ENCODE data around the gene ABCA6.

Gene ABCA6

DNA sequence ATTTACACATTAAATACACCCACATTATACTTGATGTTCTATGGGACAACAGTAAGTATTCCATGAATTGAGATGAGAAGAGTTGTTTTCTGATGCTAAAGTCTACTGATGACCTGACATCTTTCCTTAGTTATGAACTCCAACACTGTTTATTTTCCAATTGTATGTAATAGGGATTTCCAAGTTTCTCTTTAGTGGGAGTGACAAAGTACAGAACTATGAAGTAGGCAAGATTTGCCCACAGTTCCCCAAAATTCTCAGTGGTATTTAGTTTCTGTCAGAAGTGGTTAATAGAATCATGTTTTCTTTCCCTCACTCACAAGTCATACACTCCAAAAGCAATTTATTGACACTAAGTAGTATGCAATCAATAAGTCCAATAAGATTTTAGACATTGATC lies 22.5 kb upstream of the ABCA6 start:
- TF ChIP-seq, protein P1, sequence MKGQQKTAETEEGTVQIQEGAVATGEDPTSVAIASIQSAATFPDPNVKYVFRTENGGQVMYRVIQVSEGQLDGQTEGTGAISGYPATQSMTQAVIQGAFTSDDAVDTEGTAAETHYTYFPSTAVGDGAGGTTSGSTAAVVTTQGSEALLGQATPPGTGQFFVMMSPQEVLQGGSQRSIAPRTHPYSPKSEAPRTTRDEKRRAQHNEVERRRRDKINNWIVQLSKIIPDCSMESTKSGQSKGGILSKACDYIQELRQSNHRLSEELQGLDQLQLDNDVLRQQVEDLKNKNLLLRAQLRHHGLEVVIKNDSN (IDR thresholded peaks at IDR 0.05), result no peak
- TF ChIP-seq NFIC (IDR thresholded peaks at IDR 0.05) (no peak), FOXM1 (IDR thresholded peaks at IDR 0.05; ENCODE audit: borderline replicate concordance, low read depth) (no peak), RAD21 (IDR thresholded peaks at IDR 0.05; ENCODE audit: low read depth) (no peak), TEAD4 (IDR thresholded peaks at IDR 0.05) (no peak), YY1 (IDR thresholded peaks at IDR 0.05; ENCODE audit: low read depth) (no peak), CREB1 (IDR thresholded peaks at IDR 0.05; ENCODE audit: low read depth) (no peak), TCF12 (IDR thresholded peaks at IDR 0.05; ENCODE audit: low read depth) (no peak), EGR1 (IDR thresholded peaks at IDR 0.05) (no peak), EP300 (IDR thresholded peaks at IDR 0.05; ENCODE audit: borderline replicate concordance) (no peak), CEBPB (IDR thresholded peaks at IDR 0.05) (no peak), ZBTB7A (IDR thresholded peaks at IDR 0.05; ENCODE audit: low read depth) (no peak), TAF1 (IDR thresholded peaks at IDR 0.05; ENCODE audit: low read depth) (no peak)
- TF ChIP-seq, protein P2, sequence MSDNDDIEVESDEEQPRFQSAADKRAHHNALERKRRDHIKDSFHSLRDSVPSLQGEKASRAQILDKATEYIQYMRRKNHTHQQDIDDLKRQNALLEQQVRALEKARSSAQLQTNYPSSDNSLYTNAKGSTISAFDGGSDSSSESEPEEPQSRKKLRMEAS (IDR thresholded peaks at IDR 0.05), result no peak
- TF ChIP-seq, protein P3, sequence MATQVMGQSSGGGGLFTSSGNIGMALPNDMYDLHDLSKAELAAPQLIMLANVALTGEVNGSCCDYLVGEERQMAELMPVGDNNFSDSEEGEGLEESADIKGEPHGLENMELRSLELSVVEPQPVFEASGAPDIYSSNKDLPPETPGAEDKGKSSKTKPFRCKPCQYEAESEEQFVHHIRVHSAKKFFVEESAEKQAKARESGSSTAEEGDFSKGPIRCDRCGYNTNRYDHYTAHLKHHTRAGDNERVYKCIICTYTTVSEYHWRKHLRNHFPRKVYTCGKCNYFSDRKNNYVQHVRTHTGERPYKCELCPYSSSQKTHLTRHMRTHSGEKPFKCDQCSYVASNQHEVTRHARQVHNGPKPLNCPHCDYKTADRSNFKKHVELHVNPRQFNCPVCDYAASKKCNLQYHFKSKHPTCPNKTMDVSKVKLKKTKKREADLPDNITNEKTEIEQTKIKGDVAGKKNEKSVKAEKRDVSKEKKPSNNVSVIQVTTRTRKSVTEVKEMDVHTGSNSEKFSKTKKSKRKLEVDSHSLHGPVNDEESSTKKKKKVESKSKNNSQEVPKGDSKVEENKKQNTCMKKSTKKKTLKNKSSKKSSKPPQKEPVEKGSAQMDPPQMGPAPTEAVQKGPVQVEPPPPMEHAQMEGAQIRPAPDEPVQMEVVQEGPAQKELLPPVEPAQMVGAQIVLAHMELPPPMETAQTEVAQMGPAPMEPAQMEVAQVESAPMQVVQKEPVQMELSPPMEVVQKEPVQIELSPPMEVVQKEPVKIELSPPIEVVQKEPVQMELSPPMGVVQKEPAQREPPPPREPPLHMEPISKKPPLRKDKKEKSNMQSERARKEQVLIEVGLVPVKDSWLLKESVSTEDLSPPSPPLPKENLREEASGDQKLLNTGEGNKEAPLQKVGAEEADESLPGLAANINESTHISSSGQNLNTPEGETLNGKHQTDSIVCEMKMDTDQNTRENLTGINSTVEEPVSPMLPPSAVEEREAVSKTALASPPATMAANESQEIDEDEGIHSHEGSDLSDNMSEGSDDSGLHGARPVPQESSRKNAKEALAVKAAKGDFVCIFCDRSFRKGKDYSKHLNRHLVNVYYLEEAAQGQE (IDR thresholded peaks at IDR 0.05; ENCODE audit: low read depth), result no peak

DNA sequence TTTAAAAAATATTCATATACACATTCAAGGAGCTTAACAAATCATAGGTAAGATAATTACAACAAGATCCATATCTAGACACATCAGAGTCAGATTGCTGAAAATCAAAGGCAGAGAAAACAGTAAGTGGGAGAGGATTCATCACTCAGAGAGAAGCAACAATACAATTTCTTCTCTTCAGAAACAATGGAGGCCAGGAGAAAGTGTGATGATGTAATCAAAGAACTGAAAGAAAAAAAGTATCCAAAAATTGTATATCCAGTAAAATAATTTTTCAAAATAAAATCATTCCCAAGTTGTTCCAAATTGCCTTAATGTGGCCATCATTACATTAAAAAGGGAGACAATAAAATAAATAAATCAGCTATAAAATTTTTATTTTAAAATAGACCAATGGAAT lies 17.7 kb upstream of the ABCA6 start:
- TF ChIP-seq TAF1 (IDR thresholded peaks at IDR 0.05; ENCODE audit: low read depth), result no peak
- no peak for TF ChIP-seq EP300 (IDR thresholded peaks at IDR 0.05; ENCODE audit: borderline replicate concordance)
- no peak for TF ChIP-seq ZBTB7A (IDR thresholded peaks at IDR 0.05; ENCODE audit: low read depth)
- TF ChIP-seq CREB1 (IDR thresholded peaks at IDR 0.05; ENCODE audit: low read depth), result no peak
- TF ChIP-seq, protein P1 (IDR thresholded peaks at IDR 0.05), result no peak
- TF ChIP-seq CEBPB (IDR thresholded peaks at IDR 0.05), result no peak
- no peak for TF ChIP-seq NFIC (IDR thresholded peaks at IDR 0.05)
- TF ChIP-seq EGR1 (IDR thresholded peaks at IDR 0.05), result no peak
- TF ChIP-seq, protein P2 (IDR thresholded peaks at IDR 0.05), result no peak
- no peak for TF ChIP-seq FOXM1 (IDR thresholded peaks at IDR 0.05; ENCODE audit: borderline replicate concordance, low read depth)
- TF ChIP-seq, protein P3 (IDR thresholded peaks at IDR 0.05; ENCODE audit: low read depth), result no peak
- no peak for TF ChIP-seq TEAD4 (IDR thresholded peaks at IDR 0.05)
- TF ChIP-seq RAD21 (IDR thresholded peaks at IDR 0.05; ENCODE audit: low read depth), result no peak
- TF ChIP-seq TCF12 (IDR thresholded peaks at IDR 0.05; ENCODE audit: low read depth), result no peak
- TF ChIP-seq YY1 (IDR thresholded peaks at IDR 0.05; ENCODE audit: low read depth), result no peak

DNA sequence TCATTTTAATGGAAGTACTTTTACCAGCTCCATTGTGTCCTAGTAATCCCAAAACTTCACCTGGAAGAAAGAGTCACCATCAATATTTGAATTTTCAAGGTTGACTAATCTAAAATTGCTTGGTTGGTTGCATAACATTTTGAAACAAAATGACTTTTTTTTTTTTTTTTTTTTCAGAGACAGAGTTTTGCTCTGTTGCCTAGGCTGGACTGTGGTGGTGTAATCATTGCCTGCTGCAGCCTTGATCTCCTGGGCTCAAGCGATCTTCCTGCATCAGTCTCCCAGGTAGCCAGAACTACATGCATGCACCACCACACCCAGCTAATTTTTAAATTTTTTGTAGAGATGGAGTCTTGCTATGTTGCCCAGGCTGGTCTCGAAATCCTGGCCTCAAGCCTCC lies 12.6 kb upstream of the ABCA6 start:
- no peak for TF ChIP-seq EGR1 (IDR thresholded peaks at IDR 0.05)
- TF ChIP-seq EP300 (IDR thresholded peaks at IDR 0.05; ENCODE audit: borderline replicate concordance), result no peak
- TF ChIP-seq TCF12 (IDR thresholded peaks at IDR 0.05; ENCODE audit: low read depth), result no peak
- no peak for TF ChIP-seq TEAD4 (IDR thresholded peaks at IDR 0.05)
- TF ChIP-seq, protein P2 (IDR thresholded peaks at IDR 0.05), result no peak
- TF ChIP-seq NFIC (IDR thresholded peaks at IDR 0.05), result no peak
- TF ChIP-seq, protein P3 (IDR thresholded peaks at IDR 0.05; ENCODE audit: low read depth), result no peak
- no peak for TF ChIP-seq YY1 (IDR thresholded peaks at IDR 0.05; ENCODE audit: low read depth)
- no peak for TF ChIP-seq CEBPB (IDR thresholded peaks at IDR 0.05)
- no peak for TF ChIP-seq FOXM1 (IDR thresholded peaks at IDR 0.05; ENCODE audit: borderline replicate concordance, low read depth)
- TF ChIP-seq, protein P1 (IDR thresholded peaks at IDR 0.05), result no peak

DNA sequence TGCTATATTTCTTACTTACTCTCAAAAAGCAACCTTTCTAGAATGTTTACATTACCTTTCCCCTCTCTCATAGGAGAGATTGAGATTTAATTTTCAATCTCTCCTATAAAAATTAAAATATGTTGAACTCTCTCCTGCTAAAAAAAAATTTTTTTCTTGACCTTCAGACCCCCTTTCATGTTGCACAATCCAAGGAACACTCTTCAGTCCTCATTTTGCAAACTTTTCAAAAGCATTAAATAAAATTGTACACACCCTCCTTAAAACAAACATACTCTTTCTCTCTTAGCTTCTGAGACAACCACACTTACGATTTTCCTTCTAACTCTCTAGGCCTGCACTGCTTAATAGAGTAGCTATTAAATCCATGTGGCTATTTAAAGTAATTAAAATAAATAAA lies 8.6 kb upstream of the ABCA6 start:
- TF ChIP-seq, protein P2 (IDR thresholded peaks at IDR 0.05), result no peak
- TF ChIP-seq TAF1 (IDR thresholded peaks at IDR 0.05; ENCODE audit: low read depth), result no peak
- TF ChIP-seq CREB1 (IDR thresholded peaks at IDR 0.05; ENCODE audit: low read depth), result no peak
- TF ChIP-seq, protein P3 (IDR thresholded peaks at IDR 0.05; ENCODE audit: low read depth), result no peak
- no peak for TF ChIP-seq ZBTB7A (IDR thresholded peaks at IDR 0.05; ENCODE audit: low read depth)
- TF ChIP-seq FOXM1 (IDR thresholded peaks at IDR 0.05; ENCODE audit: borderline replicate concordance, low read depth), result no peak
- TF ChIP-seq, protein P1 (IDR thresholded peaks at IDR 0.05), result no peak
- no peak for TF ChIP-seq EP300 (IDR thresholded peaks at IDR 0.05; ENCODE audit: borderline replicate concordance)
